ENCODE data around the gene SLC6A4. TPM values are rescaled to one million over a fixed set of nuclear protein-coding genes. Genes with fewer than 3 reads are reported as not detected.
"Not testable (repeated sequence)": the region's sequence is repeated elsewhere in the genome, so short reads cannot be mapped to it uniquely, and the experiment has no call there.

The SLC6A4 gene
- total RNA-seq, 3 donors from 2014 or later, result under 0.01 to 1.6 (median 0.29) TPM

DNA sequence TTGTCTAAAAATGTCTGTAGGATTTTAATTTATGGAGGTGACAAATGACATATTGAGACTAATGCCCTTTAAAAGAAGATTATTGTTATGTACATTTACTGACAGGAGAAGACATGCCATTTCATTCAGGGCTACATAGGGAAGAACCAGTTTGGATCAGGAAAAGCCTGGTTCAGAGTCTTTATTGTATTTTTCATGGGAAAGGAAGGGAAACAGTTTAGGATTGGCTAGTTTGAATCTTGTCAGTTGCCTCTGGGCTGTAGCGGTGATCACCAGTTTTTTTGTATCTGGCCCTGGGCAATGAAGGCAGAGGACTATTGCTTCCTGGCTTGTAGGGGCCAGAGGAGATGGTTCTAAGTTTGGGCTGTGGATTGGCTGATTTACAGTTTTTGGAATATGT lies 87.1 kb downstream of the SLC6A4 start:
- H3K4me3 ChIP-seq, result no peak overlapping the region
- no peaks in the 10 kb centered on the region for H3K9me3 ChIP-seq
- DNase-seq (ENCODE audit: low spot score in 2 of 2), result no peak
- no peaks in the 10 kb centered on the region for H3K36me3 ChIP-seq
- TF ChIP-seq POLR2A (IDR thresholded peaks at IDR 0.05) (no peak), POLR2AphosphoS5 (IDR thresholded peaks at IDR 0.05) (no peak)
- TF ChIP-seq, protein P1, sequence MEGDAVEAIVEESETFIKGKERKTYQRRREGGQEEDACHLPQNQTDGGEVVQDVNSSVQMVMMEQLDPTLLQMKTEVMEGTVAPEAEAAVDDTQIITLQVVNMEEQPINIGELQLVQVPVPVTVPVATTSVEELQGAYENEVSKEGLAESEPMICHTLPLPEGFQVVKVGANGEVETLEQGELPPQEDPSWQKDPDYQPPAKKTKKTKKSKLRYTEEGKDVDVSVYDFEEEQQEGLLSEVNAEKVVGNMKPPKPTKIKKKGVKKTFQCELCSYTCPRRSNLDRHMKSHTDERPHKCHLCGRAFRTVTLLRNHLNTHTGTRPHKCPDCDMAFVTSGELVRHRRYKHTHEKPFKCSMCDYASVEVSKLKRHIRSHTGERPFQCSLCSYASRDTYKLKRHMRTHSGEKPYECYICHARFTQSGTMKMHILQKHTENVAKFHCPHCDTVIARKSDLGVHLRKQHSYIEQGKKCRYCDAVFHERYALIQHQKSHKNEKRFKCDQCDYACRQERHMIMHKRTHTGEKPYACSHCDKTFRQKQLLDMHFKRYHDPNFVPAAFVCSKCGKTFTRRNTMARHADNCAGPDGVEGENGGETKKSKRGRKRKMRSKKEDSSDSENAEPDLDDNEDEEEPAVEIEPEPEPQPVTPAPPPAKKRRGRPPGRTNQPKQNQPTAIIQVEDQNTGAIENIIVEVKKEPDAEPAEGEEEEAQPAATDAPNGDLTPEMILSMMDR (IDR thresholded peaks at IDR 0.05), result no peak
- H3K27me3 ChIP-seq, result no peaks in the 10 kb centered on the region
- no peak overlapping the region for H3K27ac ChIP-seq
- no peaks in the 10 kb centered on the region for H3K4me1 ChIP-seq
- intact Hi-C loops (cut with DNase I; ENCODE audit: low total_unique reads), result no loop called here

DNA sequence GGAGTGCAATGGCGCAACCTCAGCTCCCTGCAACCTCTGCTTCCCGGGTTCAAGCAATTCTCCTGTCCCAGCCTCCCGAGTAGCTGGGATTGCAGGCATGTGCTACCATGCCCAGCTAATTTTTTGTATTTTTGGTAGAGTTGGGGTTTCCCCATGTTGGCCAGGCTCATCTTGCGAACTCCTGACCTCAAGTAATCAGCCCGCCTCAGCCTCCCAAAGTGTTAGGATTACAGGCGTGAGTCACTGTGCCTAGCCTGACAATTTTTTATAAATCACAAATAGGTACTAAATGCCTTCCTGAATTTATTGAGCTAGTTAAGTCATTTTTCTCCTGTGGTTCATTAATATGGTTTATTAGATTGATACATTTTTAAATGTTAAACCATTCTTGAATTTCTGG lies 87.6 kb downstream of the SLC6A4 start:
- H3K9me3 ChIP-seq; H3K4me1 ChIP-seq; DNase-seq (ENCODE audit: low spot score in 2 of 2); H3K36me3 ChIP-seq; H3K27ac ChIP-seq; H3K27me3 ChIP-seq; H3K4me3 ChIP-seq; intact Hi-C loops (cut with DNase I; ENCODE audit: low total_unique reads): not testable (repeated sequence)

Other genes starting within 250 kb of the SLC6A4 start
- gene NSRP1, start 118.9 kb downstream of the SLC6A4 start, total RNA-seq, result 10 to 100 TPM; 26.6 to 37.0 (median 29.4) TPM
- gene BLMH, start 56.2 kb upstream of the SLC6A4 start, total RNA-seq, result 10 to 100 TPM; 20.5 to 29.4 (median 21.3) TPM
- gene TMIGD1, start 98.4 kb upstream of the SLC6A4 start, total RNA-seq, result 1 to 10 TPM in 1 of 3 donors, not detected in 2; 1.6 TPM
- 100 to 1,000 TPM in 1 of 3 donors, 10 to 100 TPM in 2; 74.1 to 110 (median 87.7) TPM for gene CPD, start 143.2 kb upstream of the SLC6A4 start, total RNA-seq
- gene GOSR1, start 241.7 kb upstream of the SLC6A4 start, total RNA-seq, result 10 to 100 TPM; 32.1 to 70.8 (median 45.8) TPM

Measured in breast epithelium (tissue), 4 donors.